HG03159 (cell line): ENCODE measurements around the gene SLC39A11.

Experiments used
- ATAC-seq: cut with Tn5 transposase; IDR thresholded peaks from one replicate; pipeline ENCODE4 v1.9.1; 2021; ENCODE audit warnings: mild to moderate bottlenecking, moderate library complexity; ENCODE audit not compliant: unreplicated experiment

The SLC39A11 gene

GRCh38 chr17:72984145-72984925 is 108.2 kb downstream of the SLC39A11 start:
- ATAC-seq, result no peak

GRCh38 chr17:72982680-72983079 is 109.8 kb downstream of the SLC39A11 start:
- no peak for ATAC-seq

GRCh38 chr17:72978593-72979218 is 113.8 kb downstream of the SLC39A11 start:
- ATAC-seq, result no peak

- no peak for ATAC-seq
Observed at GRCh38 chr17:72977771-72978417, 114.6 kb downstream of the SLC39A11 start.

DNA sequence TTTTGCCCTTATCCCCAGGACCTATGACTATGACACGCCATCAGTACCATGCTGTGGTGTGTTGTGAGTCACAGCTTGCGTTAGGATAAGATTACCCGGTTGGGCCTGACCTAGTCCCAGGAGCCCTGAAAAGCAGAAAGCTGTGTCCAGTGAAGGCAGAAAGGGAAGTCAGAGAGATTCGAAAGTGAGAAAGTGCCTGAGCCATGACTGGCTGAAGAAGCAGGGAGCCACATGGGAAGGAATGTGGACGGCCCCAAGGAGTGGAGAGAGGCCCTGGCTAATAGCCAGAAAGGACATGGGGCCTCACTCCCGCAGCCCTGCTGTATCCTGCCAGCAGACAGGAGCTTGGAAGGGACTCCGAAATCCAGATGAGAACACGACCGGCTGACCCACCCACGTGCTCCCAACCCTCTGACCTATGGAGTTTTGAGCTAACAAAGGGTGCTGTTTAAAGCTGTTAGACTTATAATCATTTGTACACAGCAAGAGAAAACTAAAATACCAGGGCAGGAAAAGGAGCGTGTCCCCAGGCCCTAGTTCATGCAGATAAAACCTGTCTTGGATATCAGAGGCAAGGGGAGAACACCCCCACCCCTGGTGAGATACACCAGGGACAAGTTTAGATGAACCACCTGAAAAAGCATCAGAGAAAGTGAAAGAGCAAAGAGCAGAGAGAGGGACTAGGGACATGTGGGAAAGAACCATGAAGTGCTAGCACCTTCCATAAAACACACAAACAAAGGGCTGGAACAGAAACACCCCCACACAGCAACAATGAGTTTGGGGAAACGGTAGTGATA is 115.3 kb downstream of the SLC39A11 start:
- ATAC-seq, result no peak

- no peak for ATAC-seq
Observed at GRCh38 chr17:72975509-72975908, 117.0 kb downstream of the SLC39A11 start.

GRCh38 chr17:72974605-72975232 is 117.8 kb downstream of the SLC39A11 start:
- ATAC-seq, result no peak

DNA sequence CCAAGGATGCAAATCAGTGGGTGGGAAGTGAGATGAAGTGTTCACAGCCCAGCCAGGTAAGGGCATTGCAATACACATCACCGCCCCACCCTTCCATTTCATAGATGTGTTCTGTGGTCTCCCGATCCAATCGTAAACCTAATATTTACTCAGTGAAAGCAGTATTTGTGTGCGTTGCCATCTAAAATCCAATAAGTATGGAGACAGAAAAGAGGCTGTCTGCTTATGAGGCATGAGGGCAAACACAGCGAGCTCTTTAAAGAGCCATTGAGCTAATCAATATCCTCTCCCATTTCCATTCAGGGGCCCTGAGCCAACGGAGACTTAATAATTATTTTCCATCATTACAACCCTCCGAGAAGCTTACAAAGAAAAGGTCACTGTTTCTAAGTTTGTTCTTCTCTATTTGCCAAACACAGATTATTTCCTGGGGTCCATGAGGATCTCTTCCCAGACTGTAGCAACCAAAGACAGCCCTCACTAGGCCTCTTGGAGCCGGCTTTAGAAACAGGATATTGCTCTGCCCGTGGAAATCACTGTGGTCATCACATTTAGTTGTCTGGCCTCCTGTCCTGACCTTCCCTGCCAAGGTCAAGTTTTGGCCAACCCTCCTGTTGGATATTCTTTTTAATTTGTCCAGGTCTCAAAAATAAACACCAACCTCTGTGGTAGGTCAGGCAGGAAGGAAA is 120.1 kb downstream of the SLC39A11 start:
- no peak for ATAC-seq

DNA sequence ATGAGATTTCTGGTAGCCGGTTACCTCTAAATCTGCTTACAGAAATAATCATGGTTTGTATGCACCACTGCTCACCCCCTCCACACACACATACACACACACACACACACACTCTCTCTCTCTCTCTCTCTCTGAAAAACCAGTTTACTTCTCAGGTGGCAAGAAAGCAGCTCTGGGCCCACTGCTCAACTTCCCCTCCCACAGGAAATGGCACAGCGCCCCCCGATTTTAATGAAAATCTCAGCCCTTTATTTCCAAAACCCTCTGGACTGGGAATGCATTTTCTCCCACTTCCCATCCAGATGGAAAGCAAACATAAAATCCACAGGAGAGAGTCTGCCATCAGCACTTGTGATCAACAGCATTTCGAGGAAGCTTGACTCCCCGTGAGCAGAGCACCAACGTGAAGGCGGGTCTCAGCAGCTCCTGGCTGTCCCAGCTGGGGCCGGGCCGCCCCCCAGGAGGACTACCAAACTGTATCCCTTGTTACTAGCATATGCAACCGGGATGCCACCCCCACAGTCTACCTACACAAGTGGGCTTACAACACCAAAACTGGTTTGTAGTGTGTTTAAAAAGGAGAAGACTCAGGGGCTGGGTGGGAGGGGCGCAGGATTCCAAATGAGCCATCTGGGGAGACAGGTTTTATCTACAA is 121.1 kb downstream of the SLC39A11 start:
- ATAC-seq, result no peak

GRCh38 chr17:72970797-72971196 is 121.7 kb downstream of the SLC39A11 start:
- ATAC-seq, result no peak

DNA sequence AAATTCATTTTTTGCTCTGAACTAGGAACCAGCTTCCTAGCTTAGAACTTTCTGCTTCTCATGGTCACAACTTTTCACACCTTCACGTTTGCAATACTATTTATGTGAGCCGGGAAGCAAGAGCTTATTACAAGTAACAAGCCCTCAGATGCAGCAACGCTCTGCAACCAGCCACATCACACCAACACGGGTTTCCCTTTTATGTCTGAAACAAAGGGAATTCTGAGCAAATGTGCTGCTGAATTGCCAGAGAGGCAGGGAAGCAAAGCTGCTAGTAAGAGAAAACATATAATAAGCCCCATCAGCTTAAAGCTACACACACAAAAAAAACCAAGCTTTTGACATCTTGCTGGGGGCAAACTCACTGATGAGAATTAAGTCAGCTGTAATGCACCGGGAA is 122.2 kb downstream of the SLC39A11 start:
- ATAC-seq, result no peak

GRCh38 chr17:72969293-72969906 is 123.1 kb downstream of the SLC39A11 start:
- ATAC-seq, result no peak

DNA sequence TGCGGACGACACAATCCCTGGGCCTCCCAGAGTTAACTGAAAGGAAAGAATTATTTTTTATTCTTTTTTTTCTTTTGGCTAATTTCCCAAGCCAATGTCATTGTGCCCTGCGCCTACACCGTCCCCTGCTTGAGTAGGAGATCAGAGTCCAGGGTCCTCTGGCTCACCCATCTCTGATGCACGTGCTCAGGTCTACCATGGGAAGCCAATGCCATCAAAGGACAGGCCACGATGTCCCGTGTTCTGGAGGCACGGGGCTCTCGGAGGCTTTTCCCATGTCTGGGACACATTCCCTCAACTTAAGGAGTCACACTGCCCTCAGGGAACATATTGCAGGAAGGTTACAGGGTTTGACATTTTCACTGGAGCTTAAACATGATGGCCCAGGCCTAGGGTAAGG is 123.7 kb downstream of the SLC39A11 start:
- no peak for ATAC-seq

- ATAC-seq, result no peak
Observed at GRCh38 chr17:72967977-72968585, 124.4 kb downstream of the SLC39A11 start.

GRCh38 chr17:72967277-72967970 is 125.1 kb downstream of the SLC39A11 start:
- ATAC-seq, result no peak

DNA sequence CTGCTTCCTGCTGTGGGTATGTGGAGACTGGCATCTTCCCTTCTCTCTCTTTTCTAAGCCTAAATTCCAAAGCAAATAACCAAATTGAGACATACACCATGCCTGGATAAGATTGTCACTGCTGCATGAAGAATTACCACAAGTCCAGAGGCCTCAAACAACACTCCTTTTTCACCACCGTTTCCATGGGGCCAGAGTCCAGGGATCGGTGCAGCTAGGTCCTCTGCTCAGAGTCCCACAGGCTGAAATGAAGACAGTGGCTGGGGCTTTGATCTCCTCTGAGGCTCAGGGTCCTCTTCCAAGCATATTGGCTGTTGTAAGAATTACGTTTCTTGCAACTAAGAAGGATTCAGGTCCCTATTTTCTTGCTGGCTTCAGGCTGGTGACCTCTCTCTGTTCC is 130.4 kb downstream of the SLC39A11 start:
- no peak for ATAC-seq

GRCh38 chr17:72955391-72956140 is 136.9 kb downstream of the SLC39A11 start:
- no peak for ATAC-seq

DNA sequence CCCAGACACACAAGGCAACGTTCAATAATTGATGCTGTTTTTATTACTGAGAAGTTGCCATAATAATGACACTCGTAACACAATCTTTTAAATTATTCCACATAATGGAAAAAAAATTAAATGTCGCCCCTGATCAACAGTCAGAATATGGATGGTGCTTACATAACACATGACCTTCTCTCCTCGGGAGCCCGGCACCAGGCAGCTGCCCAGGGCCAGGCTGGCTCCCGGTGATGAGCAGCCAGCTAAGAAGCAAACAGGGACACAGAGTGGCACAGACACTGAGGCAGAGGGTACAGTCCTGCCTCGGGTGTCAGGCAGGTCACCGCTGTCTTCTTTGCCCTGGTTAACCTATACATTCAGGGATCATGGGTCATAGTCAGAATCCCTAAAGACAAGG is 137.9 kb downstream of the SLC39A11 start:
- no peak for ATAC-seq
